SK-N-SH treated with all-trans-retinoic acid at 6 μM for 48 hours (cell line): Measurements from ENCODE around the gene KLK6.

Experiments
- ATAC-seq: fragments of 200-7000 bp; cut with Tn5 transposase; 3 replicates; pipeline ENCODE4 v1.9.1; 2020; ENCODE audit warnings: mild to moderate bottlenecking, moderate library complexity
- ARNTL ChIP-seq: fragments of 450-650 bp; formaldehyde crosslinking; IDR thresholded peaks from 2 replicates; pipeline ENCODE4 v1.5.0; 2020; ENCODE audit warnings: low read depth, mild to moderate bottlenecking, moderate library complexity, borderline replicate concordance
- BACH2 ChIP-seq: fragments of 250-450 bp; sonication (Bioruptor Pico); IDR thresholded peaks from 2 replicates; pipeline ENCODE4 v1.9.0; 2021; ENCODE audit warnings: mild to moderate bottlenecking, borderline replicate concordance
- CSDC2 ChIP-seq: fragments of 250-450 bp; sonication (Bioruptor Pico); IDR thresholded peaks from 2 replicates; pipeline ENCODE4 v1.5.0; 2020; ENCODE audit warnings: mild to moderate bottlenecking, moderate library complexity
- ESRRG ChIP-seq: fragments of 250-450 bp; sonication (Bioruptor Pico); IDR thresholded peaks from 2 replicates; pipeline ENCODE4 v1.6.1; 2021; ENCODE audit warnings: mild to moderate bottlenecking
- GLIS3 ChIP-seq: fragments of 250-450 bp; sonication (Bioruptor Pico); IDR thresholded peaks from 2 replicates; pipeline ENCODE4 v1.5.0; 2020; ENCODE audit warnings: mild to moderate bottlenecking, moderate library complexity
- ISL1 ChIP-seq: fragments of 250-450 bp; sonication (Bioruptor Pico); IDR thresholded peaks from 2 replicates; pipeline ENCODE4 v2.1.2; 2022; ENCODE audit warnings: mild to moderate bottlenecking, moderate library complexity
- OSR1 ChIP-seq: fragments of 250-450 bp; sonication (Bioruptor Pico); IDR thresholded peaks from 2 replicates; pipeline ENCODE4 v1.8.0; 2022; ENCODE audit warnings: moderate library complexity, mild to moderate bottlenecking, inconsistent platforms
- PPARA ChIP-seq: fragments of 250-450 bp; sonication (Bioruptor Pico); IDR thresholded peaks from 2 replicates; pipeline ENCODE4 v1.5.0; 2020; ENCODE audit warnings: mild to moderate bottlenecking, borderline replicate concordance
- RARB ChIP-seq: fragments of 250-450 bp; sonication (Bioruptor Pico); IDR thresholded peaks from 2 replicates; pipeline ENCODE4 v1.8.0; 2021; ENCODE audit warnings: mild to moderate bottlenecking, moderate library complexity
- SNAI2 ChIP-seq: fragments of 250-450 bp; sonication (Bioruptor Pico); IDR thresholded peaks from 2 replicates; pipeline ENCODE4 v1.5.0; 2020; ENCODE audit warnings: mild to moderate bottlenecking, moderate library complexity
- TCF4 ChIP-seq: fragments of 250-450 bp; sonication (Bioruptor Pico); IDR thresholded peaks from 2 replicates; pipeline ENCODE4 v1.8.0; 2021; ENCODE audit warnings: mild to moderate bottlenecking, moderate library complexity, borderline replicate concordance
- TOX ChIP-seq: fragments of 250-450 bp; sonication (Bioruptor Pico); IDR thresholded peaks from 2 replicates; pipeline ENCODE4 v1.8.0; 2021; ENCODE audit warnings: mild to moderate bottlenecking, moderate library complexity, borderline replicate concordance
- ZC3H10 ChIP-seq: fragments of 250-450 bp; sonication (Bioruptor Pico); IDR thresholded peaks from 2 replicates; pipeline ENCODE4 v1.5.1; 2021; ENCODE audit warnings: mild to moderate bottlenecking, moderate library complexity
- ZFP3 ChIP-seq: fragments of 250-450 bp; sonication (Bioruptor Pico); IDR thresholded peaks from 2 replicates; pipeline ENCODE4 v1.5.0; 2020; ENCODE audit warnings: mild to moderate bottlenecking, moderate library complexity
- ZFP30 ChIP-seq: fragments of 450-650 bp; formaldehyde crosslinking; IDR thresholded peaks from 2 replicates; pipeline ENCODE4 v1.5.0; 2022; ENCODE audit warnings: mild to moderate bottlenecking, moderate library complexity
- ZNF70 ChIP-seq: fragments of 450-650 bp; formaldehyde crosslinking; IDR thresholded peaks from 2 replicates; pipeline ENCODE4 v1.5.0; 2020; ENCODE audit warnings: mild to moderate bottlenecking, moderate library complexity
- ZNF8 ChIP-seq: fragments of 450-650 bp; formaldehyde crosslinking; IDR thresholded peaks from 2 replicates; pipeline ENCODE4 v1.5.0; 2020; ENCODE audit warnings: mild to moderate bottlenecking, moderate library complexity
- TF ChIP-seq, protein P1 (sequence below): fragments of 250-450 bp; sonication (Bioruptor Pico); IDR thresholded peaks from 2 replicates; pipeline ENCODE4 v1.5.0; 2020; ENCODE audit warnings: mild to moderate bottlenecking, moderate library complexity
- TF ChIP-seq, protein P2 (sequence below): fragments of 250-450 bp; sonication (Bioruptor Pico); IDR thresholded peaks from 2 replicates; pipeline ENCODE4 v1.8.0; 2021; ENCODE audit warnings: low read depth, mild to moderate bottlenecking, moderate library complexity, borderline replicate concordance
- TF ChIP-seq, protein P3 (sequence below): fragments of 250-450 bp; sonication (Bioruptor Pico); IDR thresholded peaks from 2 replicates; pipeline ENCODE4 v1.8.0; 2020; ENCODE audit warnings: mild to moderate bottlenecking, moderate library complexity, borderline replicate concordance
- TF ChIP-seq, protein P4 (sequence below): fragments of 250-450 bp; sonication (Bioruptor Pico); IDR thresholded peaks from 2 replicates; pipeline ENCODE4 v1.5.1; 2021; ENCODE audit warnings: mild to moderate bottlenecking, moderate library complexity

KLK6 gene

DNA sequence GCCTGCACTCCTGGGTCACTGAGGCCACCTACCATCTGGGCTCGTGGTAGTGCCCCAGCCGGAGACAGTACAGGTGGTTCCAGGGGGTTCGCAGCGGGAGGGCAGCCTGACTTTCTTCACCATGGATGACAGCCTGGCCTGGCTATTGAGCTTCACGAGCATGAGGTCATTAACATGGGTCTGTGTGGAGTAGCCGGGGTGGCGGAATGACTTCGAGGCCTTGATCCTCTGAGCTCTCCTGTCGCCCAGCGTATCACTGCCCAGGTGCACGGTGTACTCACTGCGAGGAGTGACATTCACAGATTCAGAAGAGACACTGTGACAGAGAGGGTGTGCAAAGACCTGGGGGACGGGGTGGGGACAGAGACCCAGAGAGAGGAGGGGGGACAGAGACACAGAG, 10.8 kb upstream of the KLK6 start:
- ATAC-seq, result no peak
- TF ChIP-seq TCF4 (no peak), SNAI2 (CRISPR knock-in tag) (no peak), ZFP30 (CRISPR knock-in tag) (no peak)

DNA sequence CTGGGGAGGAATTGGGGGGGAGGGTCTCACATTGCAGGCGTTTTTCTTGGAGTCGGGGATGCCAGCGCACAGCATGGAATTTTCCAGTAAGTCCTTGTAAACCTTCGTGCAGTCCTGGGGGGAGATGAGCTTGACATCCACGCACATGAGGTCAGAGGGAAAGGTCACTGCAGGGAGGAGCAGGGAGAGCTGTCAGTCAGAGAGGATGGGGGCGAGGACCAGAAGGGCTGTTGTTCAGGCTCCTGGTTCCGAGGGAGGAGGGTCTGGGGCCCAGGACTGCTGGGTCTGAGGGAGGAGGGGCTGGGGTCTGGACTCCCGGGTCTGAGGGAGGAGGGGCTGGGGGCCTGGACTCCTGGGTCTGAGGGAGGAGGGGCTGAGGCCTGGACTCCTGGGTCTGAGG, 10.4 kb upstream of the KLK6 start:
- TF ChIP-seq RARB (no peak), SNAI2 (CRISPR knock-in tag) (no peak), ESRRG (CRISPR knock-in tag) (no peak), ISL1 (no peak), ZC3H10 (CRISPR knock-in tag) (no peak), TOX (CRISPR knock-in tag) (no peak), PPARA (CRISPR knock-in tag) (no peak), ZFP30 (CRISPR knock-in tag) (no peak), ZNF8 (CRISPR knock-in tag) (no peak), CSDC2 (CRISPR knock-in tag) (no peak)
- TF ChIP-seq, protein P1, sequence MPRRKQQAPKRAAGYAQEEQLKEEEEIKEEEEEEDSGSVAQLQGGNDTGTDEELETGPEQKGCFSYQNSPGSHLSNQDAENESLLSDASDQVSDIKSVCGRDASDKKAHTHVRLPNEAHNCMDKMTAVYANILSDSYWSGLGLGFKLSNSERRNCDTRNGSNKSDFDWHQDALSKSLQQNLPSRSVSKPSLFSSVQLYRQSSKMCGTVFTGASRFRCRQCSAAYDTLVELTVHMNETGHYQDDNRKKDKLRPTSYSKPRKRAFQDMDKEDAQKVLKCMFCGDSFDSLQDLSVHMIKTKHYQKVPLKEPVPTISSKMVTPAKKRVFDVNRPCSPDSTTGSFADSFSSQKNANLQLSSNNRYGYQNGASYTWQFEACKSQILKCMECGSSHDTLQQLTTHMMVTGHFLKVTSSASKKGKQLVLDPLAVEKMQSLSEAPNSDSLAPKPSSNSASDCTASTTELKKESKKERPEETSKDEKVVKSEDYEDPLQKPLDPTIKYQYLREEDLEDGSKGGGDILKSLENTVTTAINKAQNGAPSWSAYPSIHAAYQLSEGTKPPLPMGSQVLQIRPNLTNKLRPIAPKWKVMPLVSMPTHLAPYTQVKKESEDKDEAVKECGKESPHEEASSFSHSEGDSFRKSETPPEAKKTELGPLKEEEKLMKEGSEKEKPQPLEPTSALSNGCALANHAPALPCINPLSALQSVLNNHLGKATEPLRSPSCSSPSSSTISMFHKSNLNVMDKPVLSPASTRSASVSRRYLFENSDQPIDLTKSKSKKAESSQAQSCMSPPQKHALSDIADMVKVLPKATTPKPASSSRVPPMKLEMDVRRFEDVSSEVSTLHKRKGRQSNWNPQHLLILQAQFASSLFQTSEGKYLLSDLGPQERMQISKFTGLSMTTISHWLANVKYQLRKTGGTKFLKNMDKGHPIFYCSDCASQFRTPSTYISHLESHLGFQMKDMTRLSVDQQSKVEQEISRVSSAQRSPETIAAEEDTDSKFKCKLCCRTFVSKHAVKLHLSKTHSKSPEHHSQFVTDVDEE (CRISPR knock-in tag), result no peak
- TF ChIP-seq, protein P2, sequence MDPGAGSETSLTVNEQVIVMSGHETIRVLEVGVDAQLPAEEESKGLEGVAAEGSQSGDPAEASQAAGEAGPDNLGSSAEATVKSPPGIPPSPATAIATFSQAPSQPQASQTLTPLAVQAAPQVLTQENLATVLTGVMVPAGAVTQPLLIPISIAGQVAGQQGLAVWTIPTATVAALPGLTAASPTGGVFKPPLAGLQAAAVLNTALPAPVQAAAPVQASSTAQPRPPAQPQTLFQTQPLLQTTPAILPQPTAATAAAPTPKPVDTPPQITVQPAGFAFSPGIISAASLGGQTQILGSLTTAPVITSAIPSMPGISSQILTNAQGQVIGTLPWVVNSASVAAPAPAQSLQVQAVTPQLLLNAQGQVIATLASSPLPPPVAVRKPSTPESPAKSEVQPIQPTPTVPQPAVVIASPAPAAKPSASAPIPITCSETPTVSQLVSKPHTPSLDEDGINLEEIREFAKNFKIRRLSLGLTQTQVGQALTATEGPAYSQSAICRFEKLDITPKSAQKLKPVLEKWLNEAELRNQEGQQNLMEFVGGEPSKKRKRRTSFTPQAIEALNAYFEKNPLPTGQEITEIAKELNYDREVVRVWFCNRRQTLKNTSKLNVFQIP (CRISPR knock-in tag), result no peak
- TF ChIP-seq, protein P3, sequence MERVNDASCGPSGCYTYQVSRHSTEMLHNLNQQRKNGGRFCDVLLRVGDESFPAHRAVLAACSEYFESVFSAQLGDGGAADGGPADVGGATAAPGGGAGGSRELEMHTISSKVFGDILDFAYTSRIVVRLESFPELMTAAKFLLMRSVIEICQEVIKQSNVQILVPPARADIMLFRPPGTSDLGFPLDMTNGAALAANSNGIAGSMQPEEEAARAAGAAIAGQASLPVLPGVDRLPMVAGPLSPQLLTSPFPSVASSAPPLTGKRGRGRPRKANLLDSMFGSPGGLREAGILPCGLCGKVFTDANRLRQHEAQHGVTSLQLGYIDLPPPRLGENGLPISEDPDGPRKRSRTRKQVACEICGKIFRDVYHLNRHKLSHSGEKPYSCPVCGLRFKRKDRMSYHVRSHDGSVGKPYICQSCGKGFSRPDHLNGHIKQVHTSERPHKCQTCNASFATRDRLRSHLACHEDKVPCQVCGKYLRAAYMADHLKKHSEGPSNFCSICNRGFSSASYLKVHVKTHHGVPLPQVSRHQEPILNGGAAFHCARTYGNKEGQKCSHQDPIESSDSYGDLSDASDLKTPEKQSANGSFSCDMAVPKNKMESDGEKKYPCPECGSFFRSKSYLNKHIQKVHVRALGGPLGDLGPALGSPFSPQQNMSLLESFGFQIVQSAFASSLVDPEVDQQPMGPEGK (CRISPR knock-in tag), result no peak
- no peak for ATAC-seq

DNA sequence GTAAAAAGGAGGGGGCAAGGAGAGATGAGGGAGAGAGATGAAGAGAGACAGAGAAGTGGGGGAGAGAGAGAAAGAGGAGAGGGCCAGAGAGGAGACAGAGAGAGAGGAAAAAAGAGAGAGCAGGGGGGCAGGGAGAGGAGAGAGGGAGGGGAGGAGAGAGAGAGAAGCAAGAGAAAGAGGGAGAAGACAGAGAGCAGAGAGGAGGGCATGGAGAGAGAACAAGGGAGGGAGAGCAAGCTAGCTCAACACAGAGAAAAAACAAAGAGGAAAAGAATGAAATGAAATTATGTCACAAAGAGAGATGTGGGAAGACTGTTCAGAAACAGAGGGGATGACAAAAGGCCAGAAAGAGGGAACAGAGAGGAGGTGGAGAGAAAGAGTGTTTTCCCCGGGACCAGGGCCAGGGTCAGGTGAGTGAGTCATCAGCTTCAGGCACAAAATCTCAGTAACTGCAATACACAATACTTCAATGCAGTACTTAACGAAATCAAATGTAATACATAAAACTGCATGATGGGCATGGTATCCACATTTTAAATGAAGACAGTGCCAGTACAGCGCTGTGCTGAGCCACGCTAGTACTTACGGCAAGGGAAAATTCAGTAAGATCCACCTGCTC, 9.5 kb upstream of the KLK6 start:
- no peak for ATAC-seq
- TF ChIP-seq BACH2 (CRISPR knock-in tag) (no peak), ARNTL (no peak), ZC3H10 (CRISPR knock-in tag) (no peak), SNAI2 (CRISPR knock-in tag) (no peak), TOX (CRISPR knock-in tag) (no peak), ESRRG (CRISPR knock-in tag) (no peak), GLIS3 (no peak), ZNF8 (CRISPR knock-in tag) (no peak), ZFP3 (CRISPR knock-in tag) (no peak), ZNF70 (no peak), ISL1 (no peak), TCF4 (no peak), CSDC2 (CRISPR knock-in tag) (no peak), PPARA (CRISPR knock-in tag) (no peak), OSR1 (no peak), RARB (no peak)
- TF ChIP-seq, protein P2 (CRISPR knock-in tag), result no peak
- TF ChIP-seq, protein P1 (CRISPR knock-in tag), result no peak
- TF ChIP-seq, protein P4, sequence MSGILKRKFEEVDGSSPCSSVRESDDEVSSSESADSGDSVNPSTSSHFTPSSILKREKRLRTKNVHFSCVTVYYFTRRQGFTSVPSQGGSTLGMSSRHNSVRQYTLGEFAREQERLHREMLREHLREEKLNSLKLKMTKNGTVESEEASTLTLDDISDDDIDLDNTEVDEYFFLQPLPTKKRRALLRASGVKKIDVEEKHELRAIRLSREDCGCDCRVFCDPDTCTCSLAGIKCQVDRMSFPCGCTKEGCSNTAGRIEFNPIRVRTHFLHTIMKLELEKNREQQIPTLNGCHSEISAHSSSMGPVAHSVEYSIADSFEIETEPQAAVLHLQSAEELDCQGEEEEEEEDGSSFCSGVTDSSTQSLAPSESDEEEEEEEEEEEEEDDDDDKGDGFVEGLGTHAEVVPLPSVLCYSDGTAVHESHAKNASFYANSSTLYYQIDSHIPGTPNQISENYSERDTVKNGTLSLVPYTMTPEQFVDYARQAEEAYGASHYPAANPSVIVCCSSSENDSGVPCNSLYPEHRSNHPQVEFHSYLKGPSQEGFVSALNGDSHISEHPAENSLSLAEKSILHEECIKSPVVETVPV (CRISPR knock-in tag), result no peak
- TF ChIP-seq, protein P3 (CRISPR knock-in tag), result no peak
